HepG2 (cell line): ENCODE data around the gene IL31. TPM values are rescaled to one million over a fixed set of nuclear protein-coding genes. Genes with fewer than 3 reads are reported as not detected.

Experiments used
- ATAC-seq: fragments of 200-7000 bp; cut with Tn5 transposase; 3 replicates; pipeline ENCODE4 v1.9.1; 2020; ENCODE audit warnings: mild to moderate bottlenecking, moderate library complexity
- BruUV-seq: library from RNA; stranded (reverse); fragments of 400-500 nt; replicated peaks from 2 replicates; lab custom pipeline; 2021; lab: Mats Ljungman, UMichigan
- CTCF ChIA-PET: fragments of 300-600 bp; formaldehyde crosslinking; extraction: SDS; loops from one replicate; lab custom pipeline; 2021; ENCODE audit warnings: low total read pairs, inconsistent platforms, low intra/inter-chr PET ratio; lab: Yijun Ruan, JAX
- POLR2A ChIA-PET: fragments of 350-600 bp; sonication (Branson Sonifier 250); formaldehyde crosslinking; loops from one replicate; lab custom pipeline; 2020; ENCODE audit warnings: antibody characterized with exemption, inconsistent platforms; lab: Yijun Ruan, JAX
- DNase-seq: peaks from one replicate; pipeline ENCODE4 v3.0.0-alpha.2; 2015; ENCODE audit warnings: low spot score
- FAIRE-seq: peaks from 3 replicates; lab custom pipeline; 2011; peaks lifted over from hg19 to GRCh38; lab: Jason Lieb, UNC
- H2AFZ ChIP-seq: one replicate; pipeline ENCODE4 v1.6.1; 2011; ENCODE audit warnings: low read length, inconsistent platforms
- H3K27ac ChIP-seq: fragments of 300-600 bp; 3 replicates; pipeline ENCODE4 v1.8.0; 2011; ENCODE audit warnings: mixed run types, mild to moderate bottlenecking, mixed read lengths, low read length, inconsistent platforms; ENCODE audit not compliant: insufficient read depth; ENCODE audit errors: extremely low read length
- H3K27me3 ChIP-seq, 2 experiments: fragments of 200-600 bp in 1 of 2; 2 replicates in 1 of 2; 3 replicates in 1 of 2; pipeline versions ENCODE4 v1.6.0 to v1.8.0; 2011; ENCODE audit warnings: low read length in 2 of 2, mild to moderate bottlenecking in 2 of 2, moderate library complexity in 2 of 2, inconsistent platforms in 1 of 2; ENCODE audit not compliant: insufficient read depth in 2 of 2, control insufficient read depth in 1 of 2
- H3K36me3 ChIP-seq, 2 experiments: fragments of 200-600 bp in 1 of 2; replicated peaks in 1 of 2; 2 replicates in 1 of 2; 3 replicates in 1 of 2; pipeline versions ENCODE4 v1.5.1 to v1.8.0; 2011; ENCODE audit warnings: low read length in 2 of 2, inconsistent platforms in 1 of 2; ENCODE audit not compliant: insufficient read depth in 2 of 2, control insufficient read depth in 1 of 2
- H3K4me1 ChIP-seq: 2 replicates; pipeline ENCODE4 v1.5.1; 2012; ENCODE audit warnings: low read length, inconsistent platforms; ENCODE audit not compliant: insufficient read depth
- H3K4me2 ChIP-seq: 2 replicates; pipeline ENCODE4 v1.6.0; 2011; ENCODE audit warnings: low read depth, low read length, inconsistent platforms
- H3K4me3 ChIP-seq, 3 experiments: fragments of 200-600 bp in 1 of 3; sonication (generic), shearing (Covaris generic) in 1 of 3; replicated peaks in 1 of 3; 2 replicates each; pipeline ENCODE4 v1.5.1; 2011 to 2016; ENCODE audit warnings: low read length in 3 of 3, inconsistent platforms in 2 of 3, low read depth in 2 of 3, mild to moderate bottlenecking in 2 of 3, control low read depth in 1 of 3, mixed read lengths in 1 of 3; ENCODE audit not compliant: insufficient read depth in 1 of 3
- H3K79me2 ChIP-seq: one replicate; pipeline ENCODE4 v1.6.1; 2011; ENCODE audit warnings: low read length, inconsistent platforms; ENCODE audit not compliant: insufficient read depth
- H3K9ac ChIP-seq: 2 replicates; pipeline ENCODE4 v1.6.0; 2011; ENCODE audit warnings: mild to moderate bottlenecking, low read depth, low read length, inconsistent platforms; ENCODE audit not compliant: insufficient read depth
- H3K9me3 ChIP-seq: 2 replicates; pipeline ENCODE4 v1.5.1; 2012; ENCODE audit warnings: mild to moderate bottlenecking, low read length
- H4K20me1 ChIP-seq: 2 replicates; pipeline ENCODE4 v1.6.0; 2011; ENCODE audit warnings: inconsistent platforms, mild to moderate bottlenecking, low read length, moderate library complexity; ENCODE audit not compliant: insufficient read depth
- BATF2 ChIP-seq: sonication (generic); formaldehyde crosslinking; IDR thresholded peaks from 2 replicates; pipeline ENCODE4 v1.8.0; 2022; ENCODE audit warnings: mild to moderate bottlenecking, missing genetic modification reagents, moderate library complexity
- HDAC1 ChIP-seq: sonication (generic); formaldehyde crosslinking; IDR thresholded peaks from 2 replicates; pipeline ENCODE4 v1.5.1; 2020; ENCODE audit warnings: mild to moderate bottlenecking, missing genetic modification reagents
- IKZF4 ChIP-seq: sonication (generic); formaldehyde crosslinking; IDR thresholded peaks from 2 replicates; pipeline ENCODE4 v1.5.1; 2020; ENCODE audit warnings: borderline replicate concordance, mild to moderate bottlenecking, low read depth, missing genetic modification reagents; ENCODE audit errors: not compliant biosample characterization
- POGZ ChIP-seq: sonication (generic); formaldehyde crosslinking; IDR thresholded peaks from 2 replicates; pipeline ENCODE4 v1.4.0; 2020; ENCODE audit warnings: mild to moderate bottlenecking, missing genetic modification reagents
- YEATS2 ChIP-seq: sonication (generic); formaldehyde crosslinking; IDR thresholded peaks from 2 replicates; pipeline ENCODE4 v1.4.0; 2020; ENCODE audit warnings: missing genetic modification reagents, borderline replicate concordance
- WGBS: methylation state at CpG from one replicate; pipeline ENCODE4 v1.1.6; 2017; ENCODE audit warnings: low lambda C conversion rate; 5-methylcytosine and 5-hydroxymethylcytosine counted together
- in situ Hi-C: cut with HindIII; loops from 2 replicates; pipeline ENCODE4 v1.10.0; 2017; ENCODE audit warnings: low pct_unique_long_range_greater_than_20kb; ENCODE audit not compliant: extremely low pct_ligation_motif_present
- intact Hi-C: fragments of 100-400 bp; cut with micrococcal nuclease; formaldehyde crosslinking; loops from one replicate; pipeline ENCODE4 v1.10.0; 2022; ENCODE audit not compliant: unreplicated experiment
- polyA plus RNA-seq, 8 experiments: library from polyadenylated mRNA; depleted of rRNA in 3 of 8; stranded (reverse) in 7 of 8; unstranded in 1 of 8; fragments of >200 nt; fragmentation: Illumina TruSeq in 4 of 8; extraction: Trizol in 4 of 8; gene quantifications; 2 replicates each; pipeline versions ENCODE4 v1.2.1 to v1.2.3, GENCODE V29; 2011 to 2016; ENCODE audit warnings: low read depth in 4 of 8, missing spikeins in 1 of 8, mixed read lengths in 1 of 8; ENCODE audit not compliant: insufficient read depth in 1 of 8
- total RNA-seq, 5 experiments: library from RNA; depleted of rRNA; stranded (reverse); fragments of >200 nt; fragmentation: Illumina TruSeq; extraction: Trizol; gene quantifications; 2 replicates each; pipeline ENCODE4 v1.2.3, GENCODE V29; 2016; ENCODE audit warnings: low read depth in 1 of 5

The IL31 gene
- total and polyA plus RNA-seq, 2 of the 13 experiments (the other 11 are each of a cell fraction or from before 2014, with no cell fraction given), result not detected

- DNase-seq (no peak), FAIRE-seq (no peak), ATAC-seq (peak; percentile 22)
- Histone ChIP-seq H3K4me1 (no peaks in the 10 kb centered on the region), H3K27me3 (peaks cover 2 to 16% of the 10 kb centered on the region in 2 experiments; a peak in 2 of 5 replicates), H3K4me3 (no peak overlapping the region), H3K9ac (no peak overlapping the region), H3K27ac (no peak overlapping the region), H4K20me1 (no peaks in the 10 kb centered on the region), H3K9me3 (no peaks in the 10 kb centered on the region), H3K79me2 (no peaks in the 10 kb centered on the region), H3K4me2 (no peak overlapping the region), H2AFZ (no peak overlapping the region), H3K36me3 (0 out of 5 replicates have a peak, but pooled peaks cover 0 to 2% of the 10 kb centered on the region in 2 experiments)
- ChIA-PET CTCF (no interaction called here), POLR2A (no interaction called here)
- WGBS, result 66% methylated on average over 14 of the region's 21 CpGs
- intact Hi-C loops (no loop called here), in situ Hi-C loops (no loop called here)
- TF ChIP-seq IKZF4 (CRISPR knock-in tag) (no peak), HDAC1 (CRISPR knock-in tag) (no peak), YEATS2 (CRISPR knock-in tag) (no peak), POGZ (CRISPR knock-in tag) (no peak), BATF2 (CRISPR knock-in tag) (no peak)
- BruUV-seq, result no TSS peak
Observed at GRCh38 chr12:122147514-122148290, 26.3 kb downstream of the IL31 start.
